Caco-2 (cell line): Measurements from ENCODE around the gene VARS2. TPM values are rescaled to one million over a fixed set of nuclear protein-coding genes. Genes with fewer than 3 reads are reported as not detected.

Source experiments
- BruUV-seq: library from RNA; stranded (reverse); fragments of 400-500 nt; replicated peaks from 2 replicates; lab custom pipeline; 2021; lab: Mats Ljungman, UMichigan
- CTCF ChIA-PET: fragments of 300-600 bp; sonication (Branson Sonifier 250); formaldehyde crosslinking; loops from one replicate; lab custom pipeline; 2022; ENCODE audit warnings: antibody characterized with exemption; lab: Charles Lee
- POLR2A ChIA-PET: fragments of 300-600 bp; sonication (Branson Sonifier 250); formaldehyde crosslinking; loops from one replicate; lab custom pipeline; 2022; ENCODE audit warnings: antibody characterized with exemption; lab: Charles Lee
- DNase-seq, 2 experiments: peaks; one replicate each; pipeline versions ENCODE4 v3.0.0 to v3.0.0-alpha.2; 2020 to 2022
- H3K27me3 ChIP-seq: replicated peaks from 2 replicates; pipeline ENCODE4 v1.6.0; 2011; ENCODE audit warnings: low read length; ENCODE audit not compliant: control insufficient read depth, insufficient read depth
- H3K36me3 ChIP-seq: 2 replicates; pipeline ENCODE4 v1.5.1; 2011; ENCODE audit warnings: low read length; ENCODE audit not compliant: control insufficient read depth, insufficient read depth
- H3K4me1 ChIP-seq: fragments of 250-450 bp; sonication (Bioruptor Pico); 2 replicates; pipeline ENCODE4 v1.5.1; 2020; ENCODE audit warnings: mild to moderate bottlenecking
- H3K4me3 ChIP-seq: 2 replicates; pipeline ENCODE4 v1.5.1; 2011; ENCODE audit warnings: low read depth, mild to moderate bottlenecking, control low read depth, low read length
- H3K9me3 ChIP-seq: fragments of 250-450 bp; sonication (Bioruptor Pico); 2 replicates; pipeline ENCODE4 v1.5.1; 2020; ENCODE audit warnings: mild to moderate bottlenecking, moderate library complexity
- H3K27ac Mint-ChIP-seq: one replicate; pipeline ENCODE4 v1.8.0; 2022; ENCODE audit warnings: mixed read lengths; ENCODE audit not compliant: unreplicated experiment
- H3K27me3 Mint-ChIP-seq: one replicate; pipeline ENCODE4 v1.8.0; 2022; ENCODE audit warnings: mixed read lengths; ENCODE audit not compliant: insufficient read depth, unreplicated experiment
- H3K36me3 Mint-ChIP-seq: one replicate; pipeline ENCODE4 v1.8.0; 2022; ENCODE audit warnings: mild to moderate bottlenecking, mixed read lengths; ENCODE audit not compliant: insufficient read depth, unreplicated experiment
- H3K4me1 Mint-ChIP-seq: one replicate; pipeline ENCODE4 v1.8.0; 2022; ENCODE audit warnings: low read depth, mixed read lengths; ENCODE audit not compliant: unreplicated experiment
- H3K4me3 Mint-ChIP-seq: one replicate; pipeline ENCODE4 v1.8.0; 2022; ENCODE audit warnings: mild to moderate bottlenecking, moderate library complexity, mixed read lengths; ENCODE audit not compliant: unreplicated experiment
- H3K9me3 Mint-ChIP-seq: one replicate; pipeline ENCODE4 v1.8.0; 2022; ENCODE audit warnings: mixed read lengths; ENCODE audit not compliant: unreplicated experiment
- CTCF ChIP-seq, 2 experiments: fragments of 200-600 bp in 1 of 2; IDR thresholded peaks; 1 replicate in 1 of 2; 2 replicates in 1 of 2; pipeline versions ENCODE4 v1.5.1 to v1.8.0; 2011 to 2022; ENCODE audit warnings: antibody characterized with exemption in 1 of 2, control low read depth in 1 of 2, inconsistent platforms in 1 of 2, low read depth in 1 of 2, low read length in 1 of 2, mild to moderate bottlenecking in 1 of 2, moderate library complexity in 1 of 2; ENCODE audit not compliant: insufficient read depth in 1 of 2, severe bottlenecking in 1 of 2, unreplicated experiment in 1 of 2
- intact Hi-C: fragments of 100-400 bp; cut with micrococcal nuclease; formaldehyde crosslinking; loops from one replicate; pipeline ENCODE4 v1.10.0; 2022; ENCODE audit not compliant: unreplicated experiment
- total RNA-seq: library from RNA; stranded (reverse); gene quantifications from 2 replicates; pipeline ENCODE4 v1.2.3, GENCODE V29; 2022

The VARS2 gene
- total RNA-seq, 1 experiment from 2014 or later, result 37.5 TPM

GRCh38 chr6:30897882-30898281, 16.2 kb upstream of the VARS2 start:
- TF ChIP-seq CTCF (IDR thresholded peaks at IDR 0.05; ENCODE audit: insufficient read depth in 1 of 2, low read depth in 1 of 2, low read length in 1 of 2, severe bottlenecking in 1 of 2, unreplicated experiment in 1 of 2), result no peak
- ChIA-PET POLR2A (no interaction called here), CTCF (no interaction called here)
- Histone ChIP-seq H3K9me3 (no peaks in the 10 kb centered on the region), H3K4me1 (no peaks in the 10 kb centered on the region), H3K27me3 (no peaks in the 10 kb centered on the region), H3K36me3 (peaks cover 4% of the 10 kb centered on the region), H3K4me3 (no peak overlapping the region)
- DNase-seq, result no peak
- intact Hi-C loops, result no loop called here
- Mint-ChIP-seq H3K9me3 (no peaks in the 10 kb centered on the region), H3K27ac (no peak overlapping the region), H3K4me3 (no peak overlapping the region), H3K27me3 (no peaks in the 10 kb centered on the region), H3K4me1 (peaks cover 8% of the 10 kb centered on the region), H3K36me3 (peaks cover 35% of the 10 kb centered on the region)
- no TSS peak for BruUV-seq

- POLR2A ChIA-PET, result no interaction called here
- peaks cover 33% of the 10 kb centered on the region for H3K36me3 Mint-ChIP-seq
- no TSS peak for BruUV-seq
- intact Hi-C loops, result no loop called here
- peaks cover 2% of the 10 kb centered on the region; the same call in 1 of the 2 replicates for H3K36me3 ChIP-seq
- no peak overlapping the region for H3K4me3 ChIP-seq
- DNase-seq, result no peak
- H3K27me3 ChIP-seq, result no peaks in the 10 kb centered on the region
- no peaks in the 10 kb centered on the region for H3K27me3 Mint-ChIP-seq
- no peaks in the 10 kb centered on the region for H3K9me3 Mint-ChIP-seq
- peaks cover 9% of the 10 kb centered on the region for H3K4me1 Mint-ChIP-seq
- H3K9me3 ChIP-seq, result no peaks in the 10 kb centered on the region
- no peak overlapping the region for H3K27ac Mint-ChIP-seq
- no peak overlapping the region for H3K4me3 Mint-ChIP-seq
- CTCF ChIA-PET, result no interaction called here
- H3K4me1 ChIP-seq, result no peaks in the 10 kb centered on the region
- TF ChIP-seq CTCF (IDR thresholded peaks at IDR 0.05; ENCODE audit: insufficient read depth in 1 of 2, low read depth in 1 of 2, low read length in 1 of 2, severe bottlenecking in 1 of 2, unreplicated experiment in 1 of 2), result no peak
Measured at GRCh38 chr6:30898750-30899360, 15.2 kb upstream of the VARS2 start.

GRCh38 chr6:30900863-30901417, 13.1 kb upstream of the VARS2 start:
- H3K9me3 Mint-ChIP-seq, result no peaks in the 10 kb centered on the region
- ChIA-PET POLR2A (no interaction called here), CTCF (interaction anchor here (0.6 kb wide), 1 partner anchor 186 kb away, joined by 3 read pairs; no protein-coding TSS in a partner anchor)
- no peak for DNase-seq
- TF ChIP-seq CTCF (IDR thresholded peaks at IDR 0.05; ENCODE audit: insufficient read depth in 1 of 2, low read depth in 1 of 2, low read length in 1 of 2, severe bottlenecking in 1 of 2, unreplicated experiment in 1 of 2), result no peak
- H3K36me3 ChIP-seq, result peaks cover 2% of the 10 kb centered on the region; the same call in 1 of the 2 replicates
- BruUV-seq, result no TSS peak
- intact Hi-C loops, result no loop called here
- no peaks in the 10 kb centered on the region for H3K27me3 Mint-ChIP-seq
- peaks cover 18% of the 10 kb centered on the region for H3K36me3 Mint-ChIP-seq
- no peaks in the 10 kb centered on the region for H3K4me1 ChIP-seq
- H3K27me3 ChIP-seq, result no peaks in the 10 kb centered on the region
- H3K27ac Mint-ChIP-seq, result no peak overlapping the region
- peaks cover 9% of the 10 kb centered on the region for H3K4me1 Mint-ChIP-seq
- no peak overlapping the region for H3K4me3 Mint-ChIP-seq
- H3K9me3 ChIP-seq, result no peaks in the 10 kb centered on the region
- no peak overlapping the region for H3K4me3 ChIP-seq
